WERI-Rb-1 (cell line): Measurements from ENCODE around the gene ANKHD1.

Experiments
- DNase-seq: peaks from one replicate; pipeline ENCODE4 v3.0.0-alpha.2; 2020
- H3K27ac ChIP-seq: fragments of 250-450 bp; sonication (Bioruptor Pico); 2 replicates; pipeline ENCODE4 v1.5.1; 2020; ENCODE audit warnings: mild to moderate bottlenecking, moderate library complexity
- H3K27me3 ChIP-seq: fragments of 250-450 bp; sonication (Bioruptor Pico); 2 replicates; pipeline ENCODE4 v1.5.1; 2021; ENCODE audit warnings: mild to moderate bottlenecking, low read depth, moderate library complexity; ENCODE audit not compliant: insufficient read depth, severe bottlenecking
- H3K36me3 ChIP-seq: fragments of 250-450 bp; sonication (Bioruptor Pico); 2 replicates; pipeline ENCODE4 v1.5.1; 2020; ENCODE audit warnings: mild to moderate bottlenecking, moderate library complexity
- H3K4me3 ChIP-seq: 2 replicates; pipeline ENCODE4 v1.5.1; 2011; ENCODE audit warnings: low read depth, mild to moderate bottlenecking, control low read depth, low read length
- H3K9me3 ChIP-seq: fragments of 250-450 bp; sonication (Bioruptor Pico); 2 replicates; pipeline ENCODE4 v1.5.1; 2021; ENCODE audit warnings: mild to moderate bottlenecking, moderate library complexity; ENCODE audit not compliant: severe bottlenecking
- CTCF ChIP-seq: IDR thresholded peaks from 2 replicates; pipeline ENCODE4 v1.5.1; 2011; ENCODE audit warnings: low read depth, mild to moderate bottlenecking, control low read depth, inconsistent platforms, low read length

Gene ANKHD1

GRCh38 chr5:140588311-140589070 lies 186.9 kb downstream of the ANKHD1 start:
- H3K27me3 ChIP-seq, result no peaks in the 10 kb centered on the region
- no peak overlapping the region for H3K4me3 ChIP-seq
- no peaks in the 10 kb centered on the region for H3K36me3 ChIP-seq
- no peak overlapping the region for H3K27ac ChIP-seq
- TF ChIP-seq CTCF, result no peak
- H3K9me3 ChIP-seq, result peaks cover 6% of the 10 kb centered on the region
- no peak for DNase-seq
